Measurements from ENCODE around the gene ZNF180.

DNA sequence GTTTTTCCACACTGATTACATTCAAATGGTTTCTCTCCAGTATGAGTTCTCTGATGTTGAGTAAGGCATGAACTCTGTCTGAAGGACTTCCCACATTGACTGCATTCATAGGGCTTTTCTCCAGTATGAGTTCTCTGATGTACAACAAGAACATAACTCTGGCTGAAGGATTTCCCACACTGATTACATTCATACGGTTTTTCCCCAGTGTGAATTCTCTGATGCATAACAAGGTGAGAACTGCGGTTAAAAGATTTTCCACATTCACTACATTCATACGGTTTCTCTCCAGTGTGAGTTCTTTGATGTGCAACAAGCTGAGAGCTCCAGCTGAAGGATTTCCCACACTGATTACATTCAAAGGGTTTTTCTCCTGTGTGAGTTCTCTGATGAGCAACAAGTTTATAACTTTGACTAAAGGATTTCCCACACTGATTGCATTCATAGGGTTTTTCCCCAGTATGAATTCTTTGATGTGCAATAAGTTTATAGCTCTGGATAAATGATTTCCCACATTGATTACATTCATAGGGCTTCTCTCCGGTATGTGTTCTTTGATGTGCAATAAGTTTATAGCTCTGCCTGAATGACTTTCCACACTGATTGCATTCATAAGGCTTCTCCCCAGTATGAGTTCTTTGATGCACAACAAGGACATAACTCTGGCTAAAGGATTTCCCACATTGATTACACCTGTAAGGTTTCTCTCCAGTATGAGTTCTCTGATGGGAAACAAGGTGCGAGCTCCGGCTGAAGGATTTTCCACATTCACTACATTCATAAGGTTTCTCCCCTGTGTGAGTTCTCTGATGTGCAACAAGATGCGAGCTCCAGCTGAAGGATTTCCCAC lies 23.5 kb downstream of the ZNF180 start:
- TF ChIP-seq EZH2phosphoT487 (IDR thresholded peaks at IDR 0.05; ENCODE audit: borderline replicate concordance, low read depth, low read length): no peak
- TF ChIP-seq, protein P1, sequence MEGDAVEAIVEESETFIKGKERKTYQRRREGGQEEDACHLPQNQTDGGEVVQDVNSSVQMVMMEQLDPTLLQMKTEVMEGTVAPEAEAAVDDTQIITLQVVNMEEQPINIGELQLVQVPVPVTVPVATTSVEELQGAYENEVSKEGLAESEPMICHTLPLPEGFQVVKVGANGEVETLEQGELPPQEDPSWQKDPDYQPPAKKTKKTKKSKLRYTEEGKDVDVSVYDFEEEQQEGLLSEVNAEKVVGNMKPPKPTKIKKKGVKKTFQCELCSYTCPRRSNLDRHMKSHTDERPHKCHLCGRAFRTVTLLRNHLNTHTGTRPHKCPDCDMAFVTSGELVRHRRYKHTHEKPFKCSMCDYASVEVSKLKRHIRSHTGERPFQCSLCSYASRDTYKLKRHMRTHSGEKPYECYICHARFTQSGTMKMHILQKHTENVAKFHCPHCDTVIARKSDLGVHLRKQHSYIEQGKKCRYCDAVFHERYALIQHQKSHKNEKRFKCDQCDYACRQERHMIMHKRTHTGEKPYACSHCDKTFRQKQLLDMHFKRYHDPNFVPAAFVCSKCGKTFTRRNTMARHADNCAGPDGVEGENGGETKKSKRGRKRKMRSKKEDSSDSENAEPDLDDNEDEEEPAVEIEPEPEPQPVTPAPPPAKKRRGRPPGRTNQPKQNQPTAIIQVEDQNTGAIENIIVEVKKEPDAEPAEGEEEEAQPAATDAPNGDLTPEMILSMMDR (conservative IDR thresholded peaks at IDR 0.05; ENCODE audit: low read length): no peak

All from OCI-LY7 (cell line).